Heart left ventricle (tissue), 16 donors: ENCODE measurements around the gene AIP. TPM values are rescaled to one million over a fixed set of nuclear protein-coding genes. Genes with fewer than 3 reads are reported as not detected.
"Not testable (repeated sequence)": the region's sequence is repeated elsewhere in the genome, so short reads cannot be mapped to it uniquely, and the experiment has no call there.

Experiments used
- ATAC-seq, 4 donors: fragments of 200-7000 bp; cut with Tn5 transposase; one replicate each; pipeline ENCODE4 v1.9.1; 2020 to 2022; ENCODE audit warnings: moderate library complexity in 4 of 4, mild to moderate bottlenecking in 3 of 4, moderate number of reproducible peaks in 1 of 4
- DNase-seq, 5 donors: peaks; one replicate each; pipeline ENCODE4 v3.0.0-alpha.2; 2020
- H3K27ac ChIP-seq, 12 donors: fragments of 200-600 bp; sonication (generic) in 4 of 12; one replicate each; pipeline versions ENCODE4 v1.5.0 to v1.8.0; 2016 to 2022; ENCODE audit warnings: mild to moderate bottlenecking in 2 of 12
- H3K27me3 ChIP-seq, 9 donors: fragments of 200-600 bp; sonication (generic) in 2 of 9; one replicate each; pipeline versions ENCODE4 v1.5.1 to v1.8.0; 2016 to 2022; ENCODE audit warnings: mild to moderate bottlenecking in 3 of 9
- H3K36me3 ChIP-seq, 9 donors: fragments of 200-600 bp; sonication (generic) in 2 of 9; one replicate each; pipeline versions ENCODE4 v1.5.0 to v1.8.0; 2018 to 2022; ENCODE audit warnings: mild to moderate bottlenecking in 2 of 9
- H3K4me1 ChIP-seq, 12 donors: fragments of 200-600 bp; sonication (generic) in 4 of 12; one replicate each; pipeline versions ENCODE4 v1.5.0 to v1.8.0; 2016 to 2022; ENCODE audit warnings: mild to moderate bottlenecking in 3 of 12
- H3K4me3 ChIP-seq, 12 donors: fragments of 200-600 bp; sonication (generic) in 4 of 12; one replicate each; pipeline versions ENCODE4 v1.5.0 to v1.8.0; 2017 to 2022; ENCODE audit warnings: mild to moderate bottlenecking in 9 of 12, moderate library complexity in 4 of 12
- H3K9me3 ChIP-seq, 12 donors: fragments of 200-600 bp; sonication (generic) in 4 of 12; one replicate each; pipeline versions ENCODE4 v1.5.0 to v1.8.0; 2016 to 2022; ENCODE audit warnings: mild to moderate bottlenecking in 1 of 12
- POLR2A ChIP-seq, 2 donors: fragments of 450-650 bp; IDR thresholded peaks; one replicate each; pipeline ENCODE4 v1.6.1; 2017; ENCODE audit warnings: antibody characterized with exemption in 2 of 2, mild to moderate bottlenecking in 2 of 2, moderate library complexity in 2 of 2
- WGBS, 4 donors: extraction: QIAGEN DNeasy Blood & Tissue Kit in 2 of 4; methylation state at CpG; one replicate each; pipeline versions ENCODE4 v1.1.5 to v1.1.7; 2013 to 2018; 5-methylcytosine and 5-hydroxymethylcytosine counted together
- intact Hi-C, 10 donors: fragments of 100-400 bp; cut with DNase I; formaldehyde crosslinking; loops; one replicate each; pipeline versions ENCODE4 v1.11.1 to v1.14.2; 2022
- polyA plus RNA-seq, 2 donors: library from polyadenylated mRNA; stranded (reverse); fragments of 200-250 nt; gene quantifications; one replicate each; pipeline ENCODE4 v1.2.3, GENCODE V29; 2013
- total RNA-seq, 9 donors: library from RNA; depleted of rRNA in 2 of 9; stranded (reverse); fragments of >200 nt in 2 of 9; fragmentation: NEBNext Ultra II Directional in 3 of 9; extraction: Animal tissue kit (Norgen Biotek cat#: 25700) in 3 of 9; gene quantifications; one replicate each; pipeline versions ENCODE4 v1.1.0 to v1.2.4, GENCODE V29; 2016 to 2023
- TF ChIP-seq, protein P1 (sequence below), 12 donors: fragments of 200-600 bp; sonication (generic) in 4 of 12; IDR thresholded peaks; one replicate each; pipeline versions ENCODE4 v1.5.0 to v1.8.0; 2018 to 2022; ENCODE audit warnings: antibody characterized with exemption in 12 of 12, mild to moderate bottlenecking in 5 of 12
- donor health status: ischemic (EF 13 %, LVEDD 7.1; RV severe dilation, severe dysfunction).
- donor health status: healthy with polysubstance abuse.
- donor health status: DM: no; HTN: yes; CAD: no.
- donor health status: DM: no; HTN: no; CAD: no.
- donor health status: ischemic (EF 25% LVEDD 6.9; RV normal size, moderate dysfunction).
- donor health status: ischemic (EF 25% LVEDD 5.7; RV mildly dilated, moderate dysfunction).
- donor health status: healthy.
- donor health status: DM: yes; HTN: yes; CAD: no.
- donor health status: ischemic (EF 35%, LVEDD 5.7; RV mildly dilated, moderate dysfunction).
- donor health status: nonischemic (EF 11% LVEDD 7.7; RV severe dilation, severe dysfunction).
- donor health status: DM: yes; HTN: yes; CAD: no.
- donor health status: PGD.
- donor health status: ischemic (EF 29% LVEDD 5.4; RV normal size, mild dysfunction).
- donor health status: nonischemic (EF 23%, LVEDD 6.1; RV moderate dilation, normal function).

Gene AIP
- total and polyA plus RNA-seq, 11 donors = 41.7 to 96.4 (median 57.9) TPM

DNA sequence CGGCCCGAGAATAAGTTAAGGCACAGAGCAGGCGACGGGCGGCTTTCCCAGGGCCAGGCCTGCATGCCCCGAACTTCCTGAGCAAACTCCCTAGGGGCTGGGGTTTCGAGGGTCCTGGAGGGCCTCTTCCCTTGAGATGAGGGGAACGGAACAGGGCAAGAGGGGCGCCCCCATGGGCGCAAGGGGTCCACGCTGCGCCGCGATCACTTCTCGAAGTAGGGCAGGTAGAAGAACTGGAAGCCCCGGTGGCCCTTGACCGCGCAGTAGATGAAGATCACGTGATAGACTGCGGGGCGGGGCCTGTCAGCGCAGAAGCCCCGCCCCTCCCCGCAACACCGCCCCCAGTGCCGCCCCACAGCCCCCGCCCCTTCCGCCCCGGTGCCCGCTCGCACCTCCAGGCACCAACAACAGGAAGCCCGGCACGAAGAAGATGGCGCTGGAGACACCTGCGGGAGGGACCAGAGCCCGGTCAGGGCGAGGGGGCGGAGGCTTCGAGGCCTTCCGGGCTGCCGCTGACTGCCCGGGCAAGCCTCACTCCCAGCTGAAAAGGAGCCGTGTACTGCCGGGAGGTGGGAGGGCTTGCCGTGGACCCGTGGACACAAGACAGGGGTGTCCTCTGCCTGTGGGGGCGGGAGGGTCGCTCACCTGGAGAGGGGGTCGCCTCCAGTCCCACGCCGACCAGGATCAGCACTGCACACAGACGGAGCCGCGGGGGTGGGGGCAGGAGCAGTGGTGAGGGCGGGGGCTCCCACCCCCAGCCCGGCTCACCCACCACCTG is 18.2 kb upstream of the AIP start:
- H3K4me1 ChIP-seq = peaks cover 0 to 44% (median 23%) of the 10 kb centered on the region in 12 donors
- TF ChIP-seq, protein P1, sequence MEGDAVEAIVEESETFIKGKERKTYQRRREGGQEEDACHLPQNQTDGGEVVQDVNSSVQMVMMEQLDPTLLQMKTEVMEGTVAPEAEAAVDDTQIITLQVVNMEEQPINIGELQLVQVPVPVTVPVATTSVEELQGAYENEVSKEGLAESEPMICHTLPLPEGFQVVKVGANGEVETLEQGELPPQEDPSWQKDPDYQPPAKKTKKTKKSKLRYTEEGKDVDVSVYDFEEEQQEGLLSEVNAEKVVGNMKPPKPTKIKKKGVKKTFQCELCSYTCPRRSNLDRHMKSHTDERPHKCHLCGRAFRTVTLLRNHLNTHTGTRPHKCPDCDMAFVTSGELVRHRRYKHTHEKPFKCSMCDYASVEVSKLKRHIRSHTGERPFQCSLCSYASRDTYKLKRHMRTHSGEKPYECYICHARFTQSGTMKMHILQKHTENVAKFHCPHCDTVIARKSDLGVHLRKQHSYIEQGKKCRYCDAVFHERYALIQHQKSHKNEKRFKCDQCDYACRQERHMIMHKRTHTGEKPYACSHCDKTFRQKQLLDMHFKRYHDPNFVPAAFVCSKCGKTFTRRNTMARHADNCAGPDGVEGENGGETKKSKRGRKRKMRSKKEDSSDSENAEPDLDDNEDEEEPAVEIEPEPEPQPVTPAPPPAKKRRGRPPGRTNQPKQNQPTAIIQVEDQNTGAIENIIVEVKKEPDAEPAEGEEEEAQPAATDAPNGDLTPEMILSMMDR (IDR thresholded peaks at IDR 0.05) = no peak
- TF ChIP-seq POLR2A (IDR thresholded peaks at IDR 0.05) = no peak
- H3K36me3 ChIP-seq = no peaks in the 10 kb centered on the region
- no peaks in the 10 kb centered on the region for H3K27me3 ChIP-seq
- intact Hi-C loops = loop anchor here in 8 of 10 donors (1.0 to 10.0 kb wide), 6 partner anchors 36 to 62 kb away; partner anchors contain the start of genes PPP1CA (in 7 of the 8), TBC1D10C (in 7 of the 8), CDK2AP2 (in 1 of the 8) and PITPNM1 (in 1 of the 8)
- ATAC-seq (peak; percentile 42 to 82 (median 72)), DNase-seq (peak; percentile 88 to 95 (median 90))
- H3K9me3 ChIP-seq = no peaks in the 10 kb centered on the region
- peak overlapping the region; percentile 31 to 66 (median 58) for H3K4me3 ChIP-seq
- 13 to 32% (median 15%) methylated on average over 16 to 56 of the region's 56 CpGs for WGBS, 4 donors
- peak overlapping the region; percentile 61 to 93 (median 87) for H3K27ac ChIP-seq

DNA sequence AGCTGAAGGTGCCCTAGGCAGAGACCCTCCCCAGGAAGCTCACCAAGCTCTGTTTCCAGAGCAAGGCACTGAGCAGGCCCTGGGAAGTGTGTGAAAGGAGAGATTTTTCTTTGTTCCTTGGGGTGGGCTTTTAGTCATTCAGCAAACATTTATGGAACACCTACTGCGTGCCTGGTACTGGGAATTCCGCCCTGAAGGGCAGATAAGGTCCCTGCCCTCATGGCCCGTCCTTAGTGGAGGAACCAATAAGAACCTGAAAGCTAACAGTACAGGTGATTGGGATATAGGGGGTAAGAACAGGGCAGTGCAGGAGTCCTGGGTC is 17.7 kb upstream of the AIP start:
- DNase-seq (no peak), ATAC-seq (no peak)
- intact Hi-C loops = loop anchor here in 8 of 10 donors (1.0 to 10.0 kb wide), 4 partner anchors 42 to 63 kb away; partner anchors contain the start of genes PPP1CA (in 7 of the 8), TBC1D10C (in 7 of the 8), CDK2AP2 (in 1 of the 8) and PITPNM1 (in 1 of the 8)
- TF ChIP-seq, protein P1 (IDR thresholded peaks at IDR 0.05) = no peak
- TF ChIP-seq POLR2A (IDR thresholded peaks at IDR 0.05) = no peak
- Histone ChIP-seq H3K36me3 (no peaks in the 10 kb centered on the region), H3K4me3 (peak overlapping the region; percentile 31 to 66 (median 58)), H3K27me3 (no peaks in the 10 kb centered on the region), H3K4me1 (peaks cover 0 to 48% (median 27%) of the 10 kb centered on the region in 12 donors), H3K9me3 (no peaks in the 10 kb centered on the region), H3K27ac (peak overlapping the region; percentile 61 to 93 (median 87))
- 35 to 47% (median 39%) methylated on average over 3 of the region's 3 CpGs for WGBS, 4 donors

DNA sequence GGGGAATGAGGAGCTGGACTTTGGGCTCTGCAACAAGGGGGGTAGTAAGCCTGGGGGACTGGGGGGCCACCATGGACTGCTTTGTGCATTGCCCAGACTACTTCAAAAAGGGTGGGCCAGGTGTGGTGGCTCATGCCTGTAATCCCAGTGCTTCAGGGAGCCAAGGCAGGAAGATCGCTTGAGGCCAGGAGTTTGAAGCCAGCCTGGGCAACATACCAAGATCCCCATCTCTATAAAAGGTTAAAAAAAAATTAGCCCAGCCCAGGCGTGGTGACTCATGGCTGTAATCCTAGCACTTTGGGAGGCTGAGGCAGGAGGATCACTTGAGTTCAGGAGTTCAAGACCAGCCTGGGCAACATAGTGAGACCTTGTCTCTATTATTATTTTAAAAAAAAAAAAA is 17.3 kb upstream of the AIP start:
- ATAC-seq = not testable (repeated sequence)

DNA sequence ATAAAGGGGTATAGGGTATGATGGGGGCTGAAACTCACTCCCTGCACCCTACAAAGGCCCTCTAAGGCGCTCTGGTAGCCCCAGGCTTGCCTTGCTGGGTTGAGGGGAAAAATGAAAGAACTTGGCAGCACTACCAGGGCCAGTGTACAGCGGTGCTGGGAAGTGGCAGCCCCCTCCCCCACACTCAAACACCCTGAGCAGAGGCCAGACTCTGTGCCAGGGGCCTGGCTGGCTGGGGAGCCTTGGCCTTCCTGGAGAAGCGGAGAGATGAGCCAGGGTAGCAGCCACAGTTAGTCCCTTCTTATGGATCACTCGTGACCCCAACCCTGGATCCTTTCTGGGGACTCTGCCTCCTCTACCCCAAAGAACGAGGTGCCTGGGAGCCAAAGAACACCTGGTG is 16.5 kb upstream of the AIP start:
- no peak for TF ChIP-seq POLR2A (IDR thresholded peaks at IDR 0.05)
- Histone ChIP-seq H3K9me3 (no peaks in the 10 kb centered on the region), H3K27me3 (no peaks in the 10 kb centered on the region), H3K36me3 (no peaks in the 10 kb centered on the region), H3K27ac (peak overlapping the region in 1 of 12 donors; percentile 6), H3K4me3 (no peak overlapping the region), H3K4me1 (peaks cover 0 to 48% (median 27%) of the 10 kb centered on the region in 12 donors)
- ATAC-seq = no peak
- intact Hi-C loops = loop anchor here in 7 of 10 donors (5.0 to 10.0 kb wide), 3 partner anchors 41 to 64 kb away; partner anchors contain the start of genes PPP1CA (in 7 of the 7), TBC1D10C (in 7 of the 7), CDK2AP2 (in 1 of the 7) and PITPNM1 (in 1 of the 7)
- no peak for DNase-seq
- WGBS, 4 donors = 76 to 82% (median 81%) methylated on average over 5 of the region's 5 CpGs

More for the DNA sequence above, 17.3 kb upstream of the AIP start:
- H3K27ac ChIP-seq = peak overlapping the region in 8 of 12 donors; percentile 61 to 93 (median 87)
- peak overlapping the region in 1 of 12 donors; percentile 59 for H3K4me3 ChIP-seq
- not testable (repeated sequence) for DNase-seq, H3K9me3 ChIP-seq, H3K36me3 ChIP-seq, H3K27me3 ChIP-seq
- peaks cover 0 to 48% (median 27%) of the 10 kb centered on the region in 12 donors for H3K4me1 ChIP-seq
- 56 to 82% (median 75%) methylated on average over 2 of the region's 2 CpGs for WGBS, 4 donors
- intact Hi-C loops = loop anchor here in 8 of 10 donors (1.0 to 10.0 kb wide), 4 partner anchors 42 to 63 kb away; partner anchors contain the start of genes PPP1CA (in 7 of the 8), TBC1D10C (in 7 of the 8), CDK2AP2 (in 1 of the 8) and PITPNM1 (in 1 of the 8)
